GM10847 (cell line): ENCODE data around the gene AGBL4.

ENCODE experiments used
- POLR2A ChIP-seq: IDR thresholded peaks from 2 replicates; pipeline ENCODE4 v1.6.1; 2011; ENCODE audit not compliant: insufficient read length; ENCODE audit errors: extremely low read depth

The AGBL4 gene

DNA sequence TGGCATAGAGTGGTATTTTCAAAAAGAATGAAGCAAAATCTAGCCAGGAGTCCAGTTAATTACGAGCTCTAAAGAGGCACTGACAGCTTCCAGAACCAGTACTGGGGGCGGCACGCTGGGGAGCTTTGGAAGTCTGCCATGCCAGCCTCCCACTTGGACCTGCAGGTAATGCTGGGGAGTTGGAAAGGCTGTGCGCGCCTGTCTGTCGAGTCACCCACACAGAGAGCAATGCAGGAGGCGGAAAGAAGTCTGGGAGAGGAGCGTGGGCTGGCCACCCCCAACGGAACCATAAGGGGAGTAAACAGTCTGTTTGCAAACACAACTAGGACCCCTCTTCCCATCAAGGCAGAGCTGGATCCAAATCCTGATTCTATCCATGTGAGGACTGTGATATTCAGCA is 1331.5 kb downstream of the AGBL4 start:
- no peak for TF ChIP-seq POLR2A

- TF ChIP-seq POLR2A = no peak
These were observed 1332.2 kb downstream of the AGBL4 start for GRCh38 chr1:48691429-48692001.

- no peak for TF ChIP-seq POLR2A
These were observed 1335.5 kb downstream of the AGBL4 start for GRCh38 chr1:48688102-48688760.

DNA sequence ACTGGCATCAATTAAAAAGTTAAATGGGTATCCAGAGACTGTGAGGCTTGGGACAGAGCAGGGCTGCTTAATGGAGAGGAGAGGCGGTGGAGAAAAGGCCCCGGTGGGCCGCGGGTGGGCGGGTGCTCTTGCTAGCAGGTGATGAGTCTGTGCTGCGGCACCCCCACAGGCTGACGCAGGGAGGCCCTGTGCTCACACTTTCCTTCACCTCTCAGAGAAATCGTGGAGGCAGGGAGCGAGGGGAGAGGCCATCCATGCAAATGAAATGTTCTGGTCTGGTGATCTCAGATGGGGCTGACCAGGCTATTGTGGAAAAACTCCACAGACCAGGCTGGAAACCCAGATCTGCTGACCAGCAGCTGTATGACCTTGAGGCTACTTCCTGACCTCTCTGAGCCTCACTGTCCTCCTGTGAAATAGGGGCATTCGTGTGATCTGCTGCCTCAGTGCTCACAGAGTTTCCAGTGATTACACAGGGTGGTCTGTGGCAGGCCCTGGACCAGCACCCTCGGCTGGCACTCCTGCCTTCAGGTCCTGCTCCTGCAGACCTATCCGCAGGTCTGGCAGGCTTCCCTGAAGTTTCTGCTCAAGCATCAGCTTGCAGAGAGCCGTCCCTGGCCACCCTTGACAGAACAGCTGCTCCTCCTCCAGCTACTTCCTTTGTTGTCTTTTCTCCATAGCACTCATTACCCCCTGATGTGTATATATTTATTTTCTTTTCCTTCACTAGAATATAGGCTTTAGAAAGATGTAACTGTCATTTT is 1336.3 kb downstream of the AGBL4 start:
- TF ChIP-seq POLR2A = no peak

DNA sequence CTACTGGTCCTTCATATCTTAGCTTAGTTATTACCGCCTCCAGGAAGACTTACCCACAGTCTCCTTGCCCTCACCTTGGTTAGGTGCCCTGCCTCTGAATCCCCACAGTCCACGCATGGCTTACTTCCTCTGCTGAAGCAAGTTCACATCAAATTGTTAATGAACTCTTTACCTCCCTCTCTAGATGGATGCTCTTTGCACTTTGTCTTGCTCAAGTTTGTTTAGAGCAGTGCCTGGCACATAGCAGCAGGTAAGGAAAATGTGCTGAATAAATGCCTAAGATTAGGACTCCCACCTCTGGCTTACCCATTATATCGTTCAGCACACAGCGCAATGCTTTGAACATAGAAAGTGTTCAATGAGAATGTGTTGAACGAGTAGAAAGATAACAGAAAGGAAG is 1337.6 kb downstream of the AGBL4 start:
- TF ChIP-seq POLR2A = no peak

- no peak for TF ChIP-seq POLR2A
These were observed 1339.4 kb downstream of the AGBL4 start for GRCh38 chr1:48684381-48684780.

- no peak for TF ChIP-seq POLR2A
These were observed 1339.9 kb downstream of the AGBL4 start for GRCh38 chr1:48683839-48684238.

DNA sequence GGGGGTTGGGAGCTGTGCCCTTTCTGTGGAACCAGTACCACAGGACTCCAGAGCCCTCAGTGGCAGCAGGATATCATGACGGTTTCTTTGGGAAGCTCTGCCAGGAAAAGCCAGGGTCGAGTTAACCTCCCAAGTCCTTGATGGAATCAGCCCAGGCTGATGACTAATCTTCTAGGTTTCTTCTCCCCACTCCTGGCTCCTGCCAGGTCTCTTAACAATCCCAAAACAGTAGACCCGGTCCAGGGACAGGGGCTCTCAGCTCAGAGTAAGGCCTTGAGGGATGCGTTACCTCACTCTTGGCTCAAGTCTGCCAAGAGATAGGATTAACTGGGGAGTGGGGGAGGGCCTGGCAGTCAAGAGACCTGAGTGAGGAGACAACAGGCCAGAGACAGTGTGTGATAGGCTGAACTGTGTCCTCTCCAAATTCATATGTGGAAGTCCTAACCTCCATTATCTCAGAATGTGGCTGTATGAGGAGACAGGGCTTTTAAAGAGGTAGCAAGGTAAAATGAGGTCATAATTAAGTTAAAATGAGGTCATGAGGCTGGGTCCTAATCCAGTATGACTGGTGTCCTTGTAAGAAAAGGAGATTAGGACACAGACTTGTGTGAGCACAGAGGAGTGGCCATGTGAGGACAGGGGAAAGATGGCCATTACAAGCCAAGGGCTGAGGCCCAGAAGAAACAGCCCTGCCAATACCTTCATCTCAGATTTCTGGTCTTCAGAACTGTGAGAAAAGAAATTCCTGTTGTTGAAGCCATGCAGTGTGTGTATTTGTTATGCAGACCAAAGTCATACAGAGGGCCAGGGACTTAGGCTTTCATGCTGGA is 1342.1 kb downstream of the AGBL4 start:
- TF ChIP-seq POLR2A = no peak

DNA sequence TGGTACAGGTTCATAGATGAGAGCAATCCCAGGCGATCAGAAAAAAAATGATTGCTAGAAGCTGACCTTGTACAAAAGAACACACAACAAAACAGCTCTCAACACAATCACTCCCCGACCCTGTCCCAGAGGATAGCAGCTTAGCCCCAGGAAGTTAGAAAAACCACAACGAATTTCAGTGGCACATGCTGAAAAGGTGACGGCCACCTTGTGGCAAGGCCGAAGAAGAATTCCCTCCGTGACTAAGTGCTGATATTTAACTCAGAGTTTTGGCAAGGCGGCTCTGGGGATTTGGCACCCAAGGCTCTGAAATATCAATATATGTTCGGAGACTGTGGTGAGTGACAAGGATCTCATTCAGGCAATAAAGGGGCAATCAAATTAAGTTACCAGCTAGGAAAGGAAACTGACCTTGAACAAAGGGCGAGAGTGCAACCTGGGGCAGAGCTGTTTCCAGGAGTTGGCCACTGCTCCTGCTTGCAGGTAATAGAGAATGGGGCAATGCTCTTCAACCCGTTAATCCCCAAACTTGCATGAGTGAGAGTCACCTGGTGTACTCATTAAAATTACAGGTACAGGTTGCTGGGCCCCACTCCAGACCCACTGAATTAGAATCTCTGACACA is 1343.2 kb downstream of the AGBL4 start:
- no peak for TF ChIP-seq POLR2A

GRCh38 chr1:48679859-48680258 is 1343.9 kb downstream of the AGBL4 start:
- TF ChIP-seq POLR2A = no peak

- TF ChIP-seq POLR2A = no peak
These were observed 1344.8 kb downstream of the AGBL4 start for GRCh38 chr1:48678710-48679505.

DNA sequence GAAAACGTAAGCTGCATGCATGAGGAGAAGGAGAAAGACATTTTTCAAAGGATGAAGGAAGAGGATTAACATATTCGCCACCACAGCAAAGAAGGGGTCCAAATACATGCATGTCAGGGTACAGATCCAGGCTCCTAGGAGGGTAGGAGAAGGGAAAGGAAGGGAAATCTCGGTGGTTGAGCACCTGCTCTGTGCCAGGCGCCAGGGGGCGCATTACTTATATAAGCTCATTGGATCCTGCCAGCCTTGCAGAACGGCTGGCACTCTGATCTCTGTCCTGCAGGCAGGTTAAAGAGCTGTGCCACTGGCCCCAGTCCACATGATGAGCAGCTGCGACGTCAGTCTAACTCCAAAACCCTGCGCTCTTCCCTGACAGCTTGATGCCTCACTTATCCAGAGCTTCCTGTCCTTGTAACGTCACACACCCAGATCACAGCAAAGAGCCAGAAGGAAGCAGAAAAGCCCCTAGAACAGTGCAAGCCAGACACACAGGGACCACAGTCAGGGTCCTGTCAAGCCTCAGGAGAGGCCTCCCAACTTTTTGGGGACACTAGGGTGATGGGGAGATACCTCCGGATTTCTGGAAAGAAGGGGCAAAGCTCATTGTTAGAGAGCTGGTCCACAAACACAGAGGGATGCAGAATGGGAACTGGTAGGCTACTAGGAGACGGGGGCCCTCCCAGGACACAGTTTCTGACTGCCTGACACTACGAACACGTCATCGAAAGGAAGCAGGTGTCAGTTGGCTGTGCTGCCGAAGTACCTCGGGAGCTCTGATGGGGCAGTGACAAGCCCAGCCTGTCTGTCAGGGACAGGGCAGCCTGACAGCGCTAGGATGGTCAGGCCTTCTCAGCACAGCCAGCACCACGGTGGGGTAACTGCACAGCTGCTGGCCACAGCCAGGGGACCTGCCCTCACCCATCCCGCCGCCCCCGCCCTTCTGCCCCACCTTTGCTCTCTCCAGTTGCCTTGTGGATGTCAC is 1346.2 kb downstream of the AGBL4 start:
- TF ChIP-seq POLR2A = no peak

DNA sequence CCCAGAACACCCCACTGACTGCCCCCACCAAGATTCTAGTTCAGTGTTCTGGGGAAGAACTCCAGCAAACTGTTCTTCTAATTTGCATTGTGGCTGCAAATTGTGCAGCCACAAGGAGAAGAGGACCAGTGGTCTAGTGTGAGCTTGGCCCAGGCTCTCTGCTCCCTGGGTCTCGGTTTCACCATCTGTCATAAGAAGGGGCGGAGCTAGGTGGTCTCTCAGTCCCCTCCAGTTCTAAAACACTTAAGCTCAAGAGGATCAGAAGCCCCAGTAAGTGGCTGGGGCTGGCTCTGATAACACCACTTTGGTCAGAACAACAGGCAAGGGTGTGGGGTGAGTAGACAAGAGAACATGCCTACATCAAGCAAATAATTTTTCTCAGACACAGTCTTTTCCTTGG is 1346.9 kb downstream of the AGBL4 start:
- no peak for TF ChIP-seq POLR2A
